ENCODE measurements around the gene TBX3.

GRCh38 chr12:114628199-114628598 lies 55.8 kb downstream of the TBX3 start:
- TF ChIP-seq SMC3 (IDR thresholded peaks at IDR 0.05; ENCODE audit: borderline replicate concordance, low read length) (no peak), BRCA1 (IDR thresholded peaks at IDR 0.05; ENCODE audit: low read depth, low read length) (no peak), RAD21 (IDR thresholded peaks at IDR 0.05; ENCODE audit: insufficient read depth, low read depth, low read length) (no peak), TAF1 (IDR thresholded peaks at IDR 0.05; ENCODE audit: borderline replicate concordance, low read depth, low read length) (no peak), CTCF (IDR thresholded peaks at IDR 0.05 in 2 of 3, conservative IDR thresholded peaks at IDR 0.05 in 1 of 3; ENCODE audit: control insufficient read depth in 2 of 3, extremely low read depth in 1 of 3, insufficient read depth in 1 of 3, low read depth in 3 of 3, low read length in 3 of 3) (no peak), CBFB (IDR thresholded peaks at IDR 0.05; ENCODE audit: low read depth) (no peak), POLR2A (IDR thresholded peaks at IDR 0.05; ENCODE audit: low read depth, low read length) (no peak), MYC (IDR thresholded peaks at IDR 0.05; ENCODE audit: insufficient read depth, insufficient read length, insufficient replicate concordance, low read length, severe bottlenecking) (no peak), EP300 (IDR thresholded peaks at IDR 0.05; ENCODE audit: borderline replicate concordance in 1 of 2, control insufficient read depth in 1 of 2, low read depth in 2 of 2, low read length in 2 of 2) (no peak), POLR2AphosphoS5 (IDR thresholded peaks at IDR 0.05; ENCODE audit: low read length) (no peak), RCOR1 (conservative IDR thresholded peaks at IDR 0.05; ENCODE audit: low read depth, low read length) (no peak), NBN (IDR thresholded peaks at IDR 0.05) (no peak), SRF (IDR thresholded peaks at IDR 0.05; ENCODE audit: low read depth in 2 of 2, low read length in 2 of 2) (no peak), PBX3 (IDR thresholded peaks at IDR 0.05; ENCODE audit: insufficient replicate concordance, low read depth, low read length) (no peak)
